A375 (cell line): ENCODE measurements around the gene FOXD4L5. TPM values are rescaled to one million over a fixed set of nuclear protein-coding genes. Genes with fewer than 3 reads are reported as not detected.

ENCODE experiments used
- small RNA-seq: library from RNA; depleted of rRNA; stranded (forward); fragments of <200 nt; gene quantifications from one replicate; pipeline ENCODE3, GENCODE V24; 2014
- total RNA-seq: library from RNA; depleted of rRNA; stranded (reverse); fragments of >200 nt; shearing (Covaris generic); gene quantifications from 2 replicates; pipeline ENCODE4 v1.2.3, GENCODE V29; 2014; rRNA removed

FOXD4L5 gene
- 0.15 TPM in 1 of 2 replicates, not detected in the other for total RNA-seq

GRCh38 chr9:65285109-65285508, at the start of gene FOXD4L5:
Gene FOXD4L5, minus strand, starts transcription at chr9:65285209. Its CDS starts 832 bp downstream, at chr9:65284377.

Small RNA genes within 50 kb of the gene (small RNA-seq; reads per million reads assigned to genes)
- gene IGKV1OR9-1, result not detected
